GM12865 (cell line): ENCODE data around the gene ANKRD2.

Experiments
- DNase-seq: peaks from one replicate; pipeline ENCODE4 v3.0.0; 2010; ENCODE audit warnings: low read depth
- H3K4me3 ChIP-seq: 2 replicates; pipeline ENCODE4 v1.5.1; 2011; ENCODE audit warnings: mild to moderate bottlenecking, low read depth, low read length, control low read depth
- TF ChIP-seq, protein P1 (sequence below): IDR thresholded peaks from 2 replicates; pipeline ENCODE4 v1.5.1; 2011; ENCODE audit warnings: low read length, control low read depth, low read depth, inconsistent platforms; ENCODE audit not compliant: insufficient read depth; ENCODE audit errors: missing control alignments

The ANKRD2 gene

DNA sequence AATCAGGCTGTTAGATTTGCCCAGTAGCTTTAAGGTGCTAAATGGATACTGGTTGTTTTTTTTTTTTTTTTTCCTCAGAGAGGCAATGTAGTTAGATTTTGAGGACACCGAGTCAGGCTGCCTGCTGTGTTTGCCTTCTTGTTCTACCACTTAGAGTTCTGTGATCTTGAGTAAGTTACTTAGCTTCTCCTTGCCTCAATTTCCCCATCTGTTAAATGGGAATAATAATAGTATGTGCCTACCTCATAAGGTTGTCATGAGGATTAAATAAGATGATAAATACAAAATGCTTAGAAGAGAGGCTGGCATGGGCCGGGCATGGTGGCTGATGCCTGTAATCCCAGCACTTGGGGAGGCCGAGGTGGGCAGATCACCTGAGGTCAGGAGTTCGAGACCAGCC, 46.2 kb downstream of the ANKRD2 start:
- DNase-seq = no peak
- TF ChIP-seq, protein P1, sequence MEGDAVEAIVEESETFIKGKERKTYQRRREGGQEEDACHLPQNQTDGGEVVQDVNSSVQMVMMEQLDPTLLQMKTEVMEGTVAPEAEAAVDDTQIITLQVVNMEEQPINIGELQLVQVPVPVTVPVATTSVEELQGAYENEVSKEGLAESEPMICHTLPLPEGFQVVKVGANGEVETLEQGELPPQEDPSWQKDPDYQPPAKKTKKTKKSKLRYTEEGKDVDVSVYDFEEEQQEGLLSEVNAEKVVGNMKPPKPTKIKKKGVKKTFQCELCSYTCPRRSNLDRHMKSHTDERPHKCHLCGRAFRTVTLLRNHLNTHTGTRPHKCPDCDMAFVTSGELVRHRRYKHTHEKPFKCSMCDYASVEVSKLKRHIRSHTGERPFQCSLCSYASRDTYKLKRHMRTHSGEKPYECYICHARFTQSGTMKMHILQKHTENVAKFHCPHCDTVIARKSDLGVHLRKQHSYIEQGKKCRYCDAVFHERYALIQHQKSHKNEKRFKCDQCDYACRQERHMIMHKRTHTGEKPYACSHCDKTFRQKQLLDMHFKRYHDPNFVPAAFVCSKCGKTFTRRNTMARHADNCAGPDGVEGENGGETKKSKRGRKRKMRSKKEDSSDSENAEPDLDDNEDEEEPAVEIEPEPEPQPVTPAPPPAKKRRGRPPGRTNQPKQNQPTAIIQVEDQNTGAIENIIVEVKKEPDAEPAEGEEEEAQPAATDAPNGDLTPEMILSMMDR = no peak
- H3K4me3 ChIP-seq = no peak overlapping the region

GRCh38 chr10:97623277-97623676, 50.7 kb downstream of the ANKRD2 start:
- TF ChIP-seq, protein P1 = no peak
- H3K4me3 ChIP-seq = no peak overlapping the region
- no peak for DNase-seq

DNA sequence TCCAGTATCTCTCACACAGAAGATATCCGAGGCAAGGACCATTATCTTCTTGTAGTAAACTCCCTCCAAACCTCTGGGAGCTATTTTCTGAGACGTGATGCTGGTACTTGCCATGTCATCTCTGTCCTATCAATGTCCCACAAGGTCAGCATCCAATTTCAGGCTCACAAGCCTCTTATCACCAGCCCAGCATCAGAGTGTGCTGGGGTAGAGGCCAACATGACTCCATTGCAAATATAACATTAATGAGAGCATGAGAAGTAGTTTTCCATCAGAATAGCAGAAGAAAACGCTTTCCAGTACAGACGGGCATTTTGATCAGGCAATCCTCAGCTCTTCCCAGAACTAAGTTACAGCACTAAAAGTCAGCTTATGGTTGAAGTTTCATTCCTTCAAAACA, 55.2 kb downstream of the ANKRD2 start:
- DNase-seq = no peak
- no peak overlapping the region for H3K4me3 ChIP-seq
- TF ChIP-seq, protein P1 = no peak

GRCh38 chr10:97628228-97628627, 55.6 kb downstream of the ANKRD2 start:
- TF ChIP-seq, protein P1 = no peak
- H3K4me3 ChIP-seq = no peak overlapping the region
- DNase-seq = no peak

DNA sequence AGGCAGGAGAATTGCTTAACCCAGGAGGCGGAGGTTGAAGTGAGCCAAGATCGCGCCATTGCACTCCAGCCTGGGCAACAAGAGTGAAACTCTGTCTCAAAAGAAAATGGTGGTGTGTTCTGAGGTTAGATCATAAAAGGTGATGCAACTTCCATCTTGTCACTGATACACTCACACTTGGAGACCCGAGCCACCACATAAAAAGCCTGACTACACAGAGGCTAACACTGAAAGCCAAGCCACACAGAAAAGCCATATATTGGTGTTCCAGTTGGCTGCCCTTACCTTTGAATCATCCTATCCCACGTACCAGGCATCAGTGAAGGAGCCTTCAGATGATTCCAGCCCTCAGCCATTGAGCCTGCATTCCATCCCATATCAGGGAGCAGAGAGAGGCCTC, 56.7 kb downstream of the ANKRD2 start:
- TF ChIP-seq, protein P1 = no peak
- DNase-seq = no peak
- no peak overlapping the region for H3K4me3 ChIP-seq

DNA sequence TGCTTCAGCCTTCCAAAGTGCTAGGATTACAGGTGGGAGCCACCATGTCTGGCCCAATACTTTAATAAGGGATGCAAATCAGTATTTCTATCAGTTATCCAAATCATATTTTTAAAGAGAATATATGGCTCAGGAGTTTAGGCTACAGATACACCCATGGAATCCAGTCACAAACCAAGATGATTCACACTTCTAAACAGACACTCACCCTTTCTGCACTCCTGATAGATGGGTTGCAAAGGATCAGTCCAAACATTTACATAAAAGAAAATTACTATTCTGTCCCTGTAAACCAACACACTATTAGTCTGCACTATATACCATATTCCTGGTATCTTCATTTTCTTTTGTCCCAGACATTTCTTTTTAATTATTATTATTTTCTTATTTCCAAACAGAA, 58.5 kb downstream of the ANKRD2 start:
- DNase-seq = no peak
- H3K4me3 ChIP-seq = no peak overlapping the region
- TF ChIP-seq, protein P1 = no peak
